ENCODE data around the gene KDM4B.

Gene KDM4B

GRCh38 chr19:5144545-5145179 lies 175.7 kb downstream of the KDM4B start:
- H3K4me3 ChIP-seq (ENCODE audit: control insufficient read depth, low read depth, low read length) = no peak overlapping the region
- DNase-seq (ENCODE audit: low read depth) = no peak
- TF ChIP-seq, protein P1, sequence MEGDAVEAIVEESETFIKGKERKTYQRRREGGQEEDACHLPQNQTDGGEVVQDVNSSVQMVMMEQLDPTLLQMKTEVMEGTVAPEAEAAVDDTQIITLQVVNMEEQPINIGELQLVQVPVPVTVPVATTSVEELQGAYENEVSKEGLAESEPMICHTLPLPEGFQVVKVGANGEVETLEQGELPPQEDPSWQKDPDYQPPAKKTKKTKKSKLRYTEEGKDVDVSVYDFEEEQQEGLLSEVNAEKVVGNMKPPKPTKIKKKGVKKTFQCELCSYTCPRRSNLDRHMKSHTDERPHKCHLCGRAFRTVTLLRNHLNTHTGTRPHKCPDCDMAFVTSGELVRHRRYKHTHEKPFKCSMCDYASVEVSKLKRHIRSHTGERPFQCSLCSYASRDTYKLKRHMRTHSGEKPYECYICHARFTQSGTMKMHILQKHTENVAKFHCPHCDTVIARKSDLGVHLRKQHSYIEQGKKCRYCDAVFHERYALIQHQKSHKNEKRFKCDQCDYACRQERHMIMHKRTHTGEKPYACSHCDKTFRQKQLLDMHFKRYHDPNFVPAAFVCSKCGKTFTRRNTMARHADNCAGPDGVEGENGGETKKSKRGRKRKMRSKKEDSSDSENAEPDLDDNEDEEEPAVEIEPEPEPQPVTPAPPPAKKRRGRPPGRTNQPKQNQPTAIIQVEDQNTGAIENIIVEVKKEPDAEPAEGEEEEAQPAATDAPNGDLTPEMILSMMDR (IDR thresholded peaks at IDR 0.05; ENCODE audit: control insufficient read depth, insufficient read depth, low read depth, low read length, missing control alignments) = no peak

DNA sequence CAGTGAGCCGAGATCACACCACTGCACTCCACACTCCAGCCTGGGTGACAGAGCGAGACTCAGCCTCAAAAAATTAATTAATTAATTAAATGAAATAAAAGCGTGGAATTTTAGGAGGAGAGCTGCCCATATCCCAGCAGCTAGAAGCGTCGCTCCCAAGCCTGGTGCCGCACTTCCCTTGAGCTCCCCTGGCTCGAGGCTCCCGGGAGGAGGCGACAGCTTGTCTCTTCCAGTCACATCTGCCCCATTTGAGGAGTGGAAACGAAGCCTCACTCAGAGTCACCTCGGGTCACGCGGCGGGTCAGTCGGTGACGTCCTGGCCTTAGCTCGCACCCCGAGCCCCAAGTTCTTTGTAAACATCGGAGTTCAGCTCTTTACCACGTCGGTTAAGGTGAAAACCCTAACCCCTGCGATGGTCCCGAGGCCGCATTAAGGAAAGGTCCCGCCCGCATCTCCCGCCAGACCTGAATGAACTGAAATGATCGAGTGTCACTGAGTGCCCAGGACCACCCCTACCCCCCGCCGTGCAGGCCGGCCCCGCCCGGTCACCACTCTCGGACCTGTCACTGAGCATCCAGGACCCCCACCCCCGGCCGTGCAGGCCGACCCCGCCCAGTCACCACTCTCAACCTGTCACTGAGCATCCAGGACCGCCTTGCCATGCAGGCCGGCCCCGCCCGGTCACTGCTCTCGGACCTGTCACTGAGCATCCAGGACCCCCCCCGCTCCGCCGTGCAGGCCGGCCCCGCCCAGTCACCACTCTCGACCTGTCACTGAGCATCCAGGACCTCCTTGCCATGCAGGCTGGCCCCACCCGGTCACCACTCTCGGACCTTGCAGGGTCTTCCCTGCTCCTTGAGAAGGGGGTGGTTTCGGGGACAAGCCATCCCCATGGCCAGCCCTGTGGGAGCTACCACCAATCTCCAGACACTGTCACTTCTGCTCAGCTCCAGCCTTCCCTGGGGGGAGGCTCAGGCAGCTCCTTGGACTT lies 176.9 kb downstream of the KDM4B start:
- TF ChIP-seq, protein P1 (IDR thresholded peaks at IDR 0.05; ENCODE audit: control insufficient read depth, insufficient read depth, low read depth, low read length, missing control alignments) = no peak
- no peak overlapping the region for H3K4me3 ChIP-seq (ENCODE audit: control insufficient read depth, low read depth, low read length)
- DNase-seq (ENCODE audit: low read depth) = no peak

GRCh38 chr19:5147074-5147977 lies 178.4 kb downstream of the KDM4B start:
- TF ChIP-seq, protein P1 (IDR thresholded peaks at IDR 0.05; ENCODE audit: control insufficient read depth, insufficient read depth, low read depth, low read length, missing control alignments) = no peak
- H3K4me3 ChIP-seq (ENCODE audit: control insufficient read depth, low read depth, low read length) = no peak overlapping the region
- DNase-seq (ENCODE audit: low read depth) = no peak

- TF ChIP-seq, protein P1 (IDR thresholded peaks at IDR 0.05; ENCODE audit: control insufficient read depth, insufficient read depth, low read depth, low read length, missing control alignments) = no peak
- peak; percentile 25 for DNase-seq (ENCODE audit: low read depth)
- no peak overlapping the region for H3K4me3 ChIP-seq (ENCODE audit: control insufficient read depth, low read depth, low read length)
Measured at GRCh38 chr19:5147978-5148793, 179.3 kb downstream of the KDM4B start.

- TF ChIP-seq, protein P1 (IDR thresholded peaks at IDR 0.05; ENCODE audit: control insufficient read depth, insufficient read depth, low read depth, low read length, missing control alignments) = no peak
- DNase-seq (ENCODE audit: low read depth) = no peak
- no peak overlapping the region for H3K4me3 ChIP-seq (ENCODE audit: control insufficient read depth, low read depth, low read length)
Measured at GRCh38 chr19:5148794-5149190, 179.9 kb downstream of the KDM4B start.
